ENCODE measurements around the gene RTN4. TPM values are rescaled to one million over a fixed set of nuclear protein-coding genes. Genes with fewer than 3 reads are reported as not detected.
A peak's percentile ranks its signal among the peaks of the same experiment; 100 is the strongest.

The RTN4 gene
- total and polyA plus RNA-seq, 2 of the 4 experiments (the other 2 are of a cell fraction): 77.8 to 588 TPM

GRCh38 chr2:55063713-55064323 is 13.6 kb upstream of the RTN4 start:
- WGBS, 2 experiments (ENCODE audit: extremely low coverage in 2 of 2, insufficient read length in 1 of 2): no CpG with 5 or more reads among the region's 6 CpGs
- H2BK120ac ChIP-seq (ENCODE audit: low read depth, low read length): no peak overlapping the region
- ChIA-PET POLR2A (ENCODE audit: unreplicated experiment) (no interaction called here), CTCF (no interaction called here)
- no peak overlapping the region for H3K56ac ChIP-seq (ENCODE audit: extremely low read depth, insufficient read depth, low read length)
- no peaks in the 10 kb centered on the region for H4K20me1 ChIP-seq (ENCODE audit: insufficient read depth, low read length)
- H2AK5ac ChIP-seq (ENCODE audit: low read depth, low read length): no peak overlapping the region; the same call in 1 of the 2 replicates
- H2AK9ac ChIP-seq (replicated peaks; ENCODE audit: low read depth, low read length, poor library complexity): no peak overlapping the region
- BruUV-seq (replicated peaks): no TSS peak
- H3K23ac ChIP-seq (ENCODE audit: low read depth, low read length): no peak overlapping the region
- TF ChIP-seq ELK1 (IDR thresholded peaks at IDR 0.05; ENCODE audit: borderline replicate concordance, low read depth, low read length) (no peak), POLR2A (IDR thresholded peaks at IDR 0.05; ENCODE audit: low read depth, low read length) (no peak), SMC3 (IDR thresholded peaks at IDR 0.05; ENCODE audit: low read depth, low read length) (no peak), RCOR1 (IDR thresholded peaks at IDR 0.05; ENCODE audit: insufficient replicate concordance, low read length) (no peak), MAZ (IDR thresholded peaks at IDR 0.05; ENCODE audit: borderline replicate concordance, low read depth, low read length) (no peak), RAD21 (IDR thresholded peaks at IDR 0.05; ENCODE audit: low read length) (no peak), FOS (IDR thresholded peaks at IDR 0.05; ENCODE audit: low read depth, low read length) (no peak), BHLHE40 (IDR thresholded peaks at IDR 0.05; ENCODE audit: low read depth, low read length) (no peak), CTCF (conservative IDR thresholded peaks at IDR 0.05; ENCODE audit: low read depth, low read length) (0 out of 2 replicates have a peak, but pooled peaks have one; percentile 13)
- no peak overlapping the region for H3K27ac ChIP-seq (ENCODE audit: insufficient read depth, low read length)
- dilution Hi-C loops (cut with HindIII; ENCODE audit: low sequenced_read_pairs, unreplicated experiment): no loop called here
- H3K4me3 ChIP-seq (ENCODE audit: insufficient read depth, low read depth, low read length): no peak overlapping the region
- in situ Hi-C loops (cut with MboI; ENCODE audit: low sequenced_read_pairs): no loop called here
- no peak overlapping the region for H4K91ac ChIP-seq (ENCODE audit: insufficient read depth, low read depth, low read length)
- H3K9ac ChIP-seq (ENCODE audit: low read depth, low read length): no peak overlapping the region
- no peaks in the 10 kb centered on the region for H3K79me1 ChIP-seq (ENCODE audit: low read depth in 1 of 2, low read length in 2 of 2)
- no peak overlapping the region; the same call in 2 of the 3 replicates for H2BK15ac ChIP-seq (ENCODE audit: low read depth, low read length)
- H2AFZ ChIP-seq (replicated peaks; ENCODE audit: low read length, poor library complexity): no peak overlapping the region
- DNase-seq: no peak
- no peak overlapping the region for H3K18ac ChIP-seq (ENCODE audit: low read depth, low read length)
- no peak for ATAC-seq (ENCODE audit: low read depth)
- no peak overlapping the region; the same call in 1 of the 2 replicates for H3K14ac ChIP-seq (replicated peaks; ENCODE audit: low read depth, low read length)
- no peaks in the 10 kb centered on the region for H3K36me3 ChIP-seq (ENCODE audit: control insufficient read depth, insufficient read depth, low read length)
- H3K4me2 ChIP-seq (ENCODE audit: low read depth, low read length): no peak overlapping the region
- no peak overlapping the region for H4K8ac ChIP-seq (ENCODE audit: low read depth in 2 of 2, low read length in 2 of 2)
- intact Hi-C loops (cut with micrococcal nuclease): no loop called here
- no peaks in the 10 kb centered on the region for H3K4me1 ChIP-seq (ENCODE audit: control insufficient read depth, insufficient read depth, low read length)
- H3K27me3 ChIP-seq (ENCODE audit: control insufficient read depth, insufficient read depth, low read length): no peaks in the 10 kb centered on the region
- H2BK5ac ChIP-seq (ENCODE audit: low read depth, low read length, poor library complexity, severe bottlenecking): no peak overlapping the region
- H4K5ac ChIP-seq (ENCODE audit: low read depth, low read length): no peak overlapping the region
- H3K9me3 ChIP-seq (ENCODE audit: control insufficient read depth, insufficient read depth, low read length): no peaks in the 10 kb centered on the region
- no peaks in the 10 kb centered on the region for H3K9me1 ChIP-seq (ENCODE audit: insufficient read depth, low read length)
- no peak overlapping the region for H3K4ac ChIP-seq (ENCODE audit: low read depth, low read length)
- H2BK20ac ChIP-seq (ENCODE audit: low read depth, low read length): no peak overlapping the region
